ENCODE data around the gene MFGE8.

The MFGE8 gene

GRCh38 chr15:88911766-88912118, 1.4 kb downstream of the MFGE8 start (continued):
- TF ChIP-seq ZNF70 (CRISPR knock-in tag; IDR thresholded peaks at IDR 0.05), result no peak
- TF ChIP-seq RARB (CRISPR knock-in tag; IDR thresholded peaks at IDR 0.05), result no peak
- no peak for TF ChIP-seq TCF4 (CRISPR knock-in tag; IDR thresholded peaks at IDR 0.05; ENCODE audit: borderline replicate concordance)
- TF ChIP-seq OSR1 (CRISPR knock-in tag; IDR thresholded peaks at IDR 0.05), result no peak
- TF ChIP-seq TOX (CRISPR knock-in tag; IDR thresholded peaks at IDR 0.05; ENCODE audit: borderline replicate concordance), result no peak
- TF ChIP-seq PPARA (CRISPR knock-in tag; IDR thresholded peaks at IDR 0.05; ENCODE audit: borderline replicate concordance), result no peak
- TF ChIP-seq ZNF8 (CRISPR knock-in tag; IDR thresholded peaks at IDR 0.05), result no peak
- TF ChIP-seq ZFP30 (CRISPR knock-in tag; IDR thresholded peaks at IDR 0.05), result no peak
- TF ChIP-seq ESRRG (CRISPR knock-in tag; IDR thresholded peaks at IDR 0.05), result no peak
- TF ChIP-seq ARNTL (CRISPR knock-in tag; IDR thresholded peaks at IDR 0.05; ENCODE audit: borderline replicate concordance, low read depth), result no peak
- no peak for TF ChIP-seq GLIS3 (CRISPR knock-in tag; IDR thresholded peaks at IDR 0.05)

- no peak for TF ChIP-seq ZNF70 (CRISPR knock-in tag; IDR thresholded peaks at IDR 0.05)
- no peak for TF ChIP-seq TSHZ2 (CRISPR knock-in tag; IDR thresholded peaks at IDR 0.05)
- TF ChIP-seq RARB (CRISPR knock-in tag; IDR thresholded peaks at IDR 0.05), result no peak
- no peak for TF ChIP-seq TCF4 (CRISPR knock-in tag; IDR thresholded peaks at IDR 0.05; ENCODE audit: borderline replicate concordance)
- TF ChIP-seq PPARA (CRISPR knock-in tag; IDR thresholded peaks at IDR 0.05; ENCODE audit: borderline replicate concordance), result no peak
- no peak for TF ChIP-seq ZFP30 (CRISPR knock-in tag; IDR thresholded peaks at IDR 0.05)
- no peak for TF ChIP-seq SNAI2 (CRISPR knock-in tag; IDR thresholded peaks at IDR 0.05)
- TF ChIP-seq ZNF565 (CRISPR knock-in tag; conservative IDR thresholded peaks at IDR 0.05; ENCODE audit: low read depth), result no peak
- TF ChIP-seq TOX (CRISPR knock-in tag; IDR thresholded peaks at IDR 0.05; ENCODE audit: borderline replicate concordance), result no peak
- no peak for TF ChIP-seq OSR1 (CRISPR knock-in tag; IDR thresholded peaks at IDR 0.05)
- no peak for TF ChIP-seq ESRRG (CRISPR knock-in tag; IDR thresholded peaks at IDR 0.05)
- TF ChIP-seq CSDC2 (CRISPR knock-in tag; IDR thresholded peaks at IDR 0.05), result no peak
- TF ChIP-seq BACH2 (CRISPR knock-in tag; IDR thresholded peaks at IDR 0.05; ENCODE audit: borderline replicate concordance), result no peak
- TF ChIP-seq, protein P1, sequence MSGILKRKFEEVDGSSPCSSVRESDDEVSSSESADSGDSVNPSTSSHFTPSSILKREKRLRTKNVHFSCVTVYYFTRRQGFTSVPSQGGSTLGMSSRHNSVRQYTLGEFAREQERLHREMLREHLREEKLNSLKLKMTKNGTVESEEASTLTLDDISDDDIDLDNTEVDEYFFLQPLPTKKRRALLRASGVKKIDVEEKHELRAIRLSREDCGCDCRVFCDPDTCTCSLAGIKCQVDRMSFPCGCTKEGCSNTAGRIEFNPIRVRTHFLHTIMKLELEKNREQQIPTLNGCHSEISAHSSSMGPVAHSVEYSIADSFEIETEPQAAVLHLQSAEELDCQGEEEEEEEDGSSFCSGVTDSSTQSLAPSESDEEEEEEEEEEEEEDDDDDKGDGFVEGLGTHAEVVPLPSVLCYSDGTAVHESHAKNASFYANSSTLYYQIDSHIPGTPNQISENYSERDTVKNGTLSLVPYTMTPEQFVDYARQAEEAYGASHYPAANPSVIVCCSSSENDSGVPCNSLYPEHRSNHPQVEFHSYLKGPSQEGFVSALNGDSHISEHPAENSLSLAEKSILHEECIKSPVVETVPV (CRISPR knock-in tag; IDR thresholded peaks at IDR 0.05), result no peak
- no peak for TF ChIP-seq ARNTL (CRISPR knock-in tag; IDR thresholded peaks at IDR 0.05; ENCODE audit: borderline replicate concordance, low read depth)
- TF ChIP-seq ZFP3 (CRISPR knock-in tag; IDR thresholded peaks at IDR 0.05), result no peak
- no peak for TF ChIP-seq ZC3H10 (CRISPR knock-in tag; IDR thresholded peaks at IDR 0.05)
- TF ChIP-seq, protein P2, sequence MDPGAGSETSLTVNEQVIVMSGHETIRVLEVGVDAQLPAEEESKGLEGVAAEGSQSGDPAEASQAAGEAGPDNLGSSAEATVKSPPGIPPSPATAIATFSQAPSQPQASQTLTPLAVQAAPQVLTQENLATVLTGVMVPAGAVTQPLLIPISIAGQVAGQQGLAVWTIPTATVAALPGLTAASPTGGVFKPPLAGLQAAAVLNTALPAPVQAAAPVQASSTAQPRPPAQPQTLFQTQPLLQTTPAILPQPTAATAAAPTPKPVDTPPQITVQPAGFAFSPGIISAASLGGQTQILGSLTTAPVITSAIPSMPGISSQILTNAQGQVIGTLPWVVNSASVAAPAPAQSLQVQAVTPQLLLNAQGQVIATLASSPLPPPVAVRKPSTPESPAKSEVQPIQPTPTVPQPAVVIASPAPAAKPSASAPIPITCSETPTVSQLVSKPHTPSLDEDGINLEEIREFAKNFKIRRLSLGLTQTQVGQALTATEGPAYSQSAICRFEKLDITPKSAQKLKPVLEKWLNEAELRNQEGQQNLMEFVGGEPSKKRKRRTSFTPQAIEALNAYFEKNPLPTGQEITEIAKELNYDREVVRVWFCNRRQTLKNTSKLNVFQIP (CRISPR knock-in tag; IDR thresholded peaks at IDR 0.05; ENCODE audit: borderline replicate concordance, low read depth), result no peak
- no peak for TF ChIP-seq CREB5 (CRISPR knock-in tag; IDR thresholded peaks at IDR 0.05; ENCODE audit: low read depth)
- no peak for ATAC-seq
Measured at GRCh38 chr15:88909956-88910831, 3.0 kb downstream of the MFGE8 start.

All from SK-N-SH treated with all-trans-retinoic acid at 6 μM for 48 hours (cell line).